ENCODE data around the gene GRIA4.
"Not testable (repeated sequence)": the region's sequence is repeated elsewhere in the genome, so short reads cannot be mapped to it uniquely, and the experiment has no call there.

The GRIA4 gene

DNA sequence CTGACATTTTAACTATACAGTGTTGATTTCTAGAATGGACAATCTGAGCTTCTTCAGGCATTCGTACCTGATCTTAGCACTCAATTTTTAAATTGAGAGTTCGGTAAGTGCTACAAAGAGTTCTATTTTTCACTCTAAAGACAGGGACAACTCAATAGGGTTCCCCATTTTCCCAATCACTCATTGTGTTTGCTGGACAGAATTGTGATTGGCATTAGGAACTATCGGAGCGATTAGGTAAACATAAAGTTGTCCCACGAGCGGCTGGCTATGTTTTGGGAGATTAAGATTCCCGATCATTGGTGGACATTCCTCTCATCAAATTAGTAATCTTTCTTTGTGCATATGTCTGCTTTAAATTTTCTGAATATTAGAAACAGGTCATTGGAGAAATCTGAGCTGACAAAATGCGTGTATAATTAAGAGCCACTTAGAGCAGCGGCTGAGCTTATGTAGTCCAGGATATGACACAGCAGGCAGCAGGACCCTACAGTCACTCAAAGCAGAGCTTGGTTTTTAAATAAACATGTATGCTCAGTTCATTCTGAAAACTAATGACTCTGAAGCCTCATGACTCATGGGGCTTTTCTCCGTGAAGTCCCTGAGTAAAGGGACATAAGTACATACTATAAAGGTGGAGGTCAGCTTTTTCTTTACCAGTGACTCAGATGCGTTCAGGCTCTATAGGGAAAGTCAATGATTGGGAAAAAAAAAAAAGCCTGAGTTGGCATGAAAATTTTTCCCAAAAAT, 109.4 kb downstream of the GRIA4 start:
- no peak for DNase-seq (ENCODE audit: low spot score)

GRCh38 chr11:105720096-105720495, 110.2 kb downstream of the GRIA4 start:
- DNase-seq (ENCODE audit: low spot score): no peak

DNA sequence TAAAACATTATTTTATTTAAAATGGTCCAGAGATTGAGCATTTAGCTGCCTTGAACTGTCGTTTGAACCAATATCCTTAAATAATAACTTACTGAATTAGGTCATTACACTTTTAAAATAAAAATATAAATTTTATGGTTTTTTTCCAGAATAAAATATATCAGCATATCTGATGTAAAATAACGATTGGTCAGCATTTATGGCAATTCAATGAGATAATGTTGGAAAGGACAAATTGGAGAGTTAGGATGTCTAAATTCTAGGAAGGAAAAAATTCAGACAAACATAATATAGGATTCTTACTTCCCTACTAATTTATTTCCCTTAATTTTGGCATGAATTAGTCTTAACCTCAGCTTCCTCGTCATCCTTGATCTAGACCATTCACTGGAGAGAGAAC, 113.4 kb downstream of the GRIA4 start:
- no peak for DNase-seq (ENCODE audit: low spot score)

- DNase-seq (ENCODE audit: low spot score): no peak
These were observed 122.7 kb downstream of the GRIA4 start for GRCh38 chr11:105732611-105733010.

DNA sequence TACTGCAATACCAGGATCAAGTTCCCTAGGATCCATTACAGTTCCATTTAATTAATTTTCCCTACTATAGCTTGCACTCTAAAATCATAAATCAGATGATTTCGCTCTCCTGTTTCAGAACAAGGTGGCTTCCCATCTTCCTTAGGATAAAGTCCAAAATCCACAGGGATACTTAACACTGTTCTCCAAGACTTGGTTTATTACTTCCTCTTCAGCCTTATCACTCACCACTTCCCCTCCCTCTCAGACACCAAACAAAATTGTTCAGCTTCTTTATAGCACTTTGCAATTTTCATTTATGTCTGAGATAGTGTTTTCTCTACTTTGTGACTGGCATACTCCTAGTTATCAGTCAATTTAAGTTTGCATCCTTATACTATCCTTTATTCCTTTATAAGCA, 124.6 kb downstream of the GRIA4 start:
- no peak for DNase-seq (ENCODE audit: low spot score)

GRCh38 chr11:105738251-105738650, 128.4 kb downstream of the GRIA4 start:
- DNase-seq (ENCODE audit: low spot score): no peak

DNA sequence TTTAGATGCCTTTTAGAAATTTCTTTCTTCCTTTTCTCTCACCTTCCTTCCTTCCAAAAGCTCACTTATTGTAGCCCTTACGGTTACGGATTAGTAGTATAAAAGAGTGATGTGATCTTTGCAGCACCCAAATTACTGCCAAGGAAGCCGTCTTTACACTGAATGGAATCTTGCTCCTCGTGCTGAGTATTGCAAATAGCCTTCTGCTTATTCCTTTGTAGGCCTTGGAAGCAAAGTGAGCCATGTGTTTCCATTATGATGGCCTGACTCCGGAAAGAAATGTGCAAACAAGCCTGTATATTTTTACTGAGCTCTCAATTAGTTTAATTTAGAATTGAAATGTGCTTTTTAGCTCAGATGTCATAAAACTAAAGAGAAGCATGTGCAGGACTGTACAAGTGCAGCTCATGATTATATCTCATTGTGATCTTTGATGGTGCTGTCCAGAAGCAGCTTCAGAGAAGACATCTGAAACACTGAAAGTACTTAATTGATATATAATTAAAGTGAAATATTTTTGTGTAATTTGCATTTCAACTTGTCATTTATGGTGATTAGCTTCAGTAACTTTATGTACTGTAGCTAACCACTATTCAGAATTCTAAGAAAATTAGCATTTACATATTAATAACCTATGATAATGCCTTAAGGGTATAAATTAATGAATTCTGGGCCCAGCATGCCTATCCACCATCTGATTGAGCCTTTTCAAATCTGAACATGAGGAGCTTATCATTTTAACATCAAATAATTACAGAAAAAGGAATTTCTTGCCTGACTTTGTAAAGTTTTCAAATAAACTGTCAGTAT, 129.3 kb downstream of the GRIA4 start:
- no peak for DNase-seq (ENCODE audit: low spot score)

DNA sequence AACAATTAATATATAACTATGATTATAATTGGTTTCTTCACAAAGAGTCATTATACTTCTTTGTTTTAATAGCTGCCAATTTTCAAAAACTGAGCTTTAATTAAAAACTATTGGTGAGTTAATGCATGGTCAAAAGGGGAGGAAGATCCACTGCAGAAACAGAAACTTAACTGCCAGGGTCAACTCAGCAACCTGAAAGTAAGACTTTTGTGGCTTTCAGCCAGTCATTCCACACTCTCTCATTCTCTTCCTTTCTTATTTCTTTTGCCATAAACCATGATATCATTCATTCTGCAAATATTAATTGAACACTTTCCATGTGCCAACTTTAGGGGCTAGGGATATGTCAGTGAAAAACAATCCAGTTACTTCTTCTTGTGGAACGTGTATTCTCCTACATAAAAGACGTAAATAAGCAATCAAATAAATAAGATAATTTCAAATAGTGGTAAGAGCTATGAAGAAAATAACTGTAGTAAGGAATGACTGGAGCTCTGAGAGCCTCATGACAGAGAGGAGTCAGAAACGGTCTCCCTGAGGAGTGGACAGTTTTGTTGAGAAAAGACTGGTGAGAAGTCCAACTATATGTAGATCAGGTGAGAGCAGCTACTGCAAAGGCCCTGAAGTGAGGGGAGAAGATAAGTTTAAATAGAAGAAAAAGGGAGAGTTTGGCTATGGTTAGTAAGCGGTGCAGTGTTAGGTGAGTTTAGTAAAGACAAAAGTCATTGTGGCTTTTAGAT, 130.5 kb downstream of the GRIA4 start:
- no peak for DNase-seq (ENCODE audit: low spot score)

DNA sequence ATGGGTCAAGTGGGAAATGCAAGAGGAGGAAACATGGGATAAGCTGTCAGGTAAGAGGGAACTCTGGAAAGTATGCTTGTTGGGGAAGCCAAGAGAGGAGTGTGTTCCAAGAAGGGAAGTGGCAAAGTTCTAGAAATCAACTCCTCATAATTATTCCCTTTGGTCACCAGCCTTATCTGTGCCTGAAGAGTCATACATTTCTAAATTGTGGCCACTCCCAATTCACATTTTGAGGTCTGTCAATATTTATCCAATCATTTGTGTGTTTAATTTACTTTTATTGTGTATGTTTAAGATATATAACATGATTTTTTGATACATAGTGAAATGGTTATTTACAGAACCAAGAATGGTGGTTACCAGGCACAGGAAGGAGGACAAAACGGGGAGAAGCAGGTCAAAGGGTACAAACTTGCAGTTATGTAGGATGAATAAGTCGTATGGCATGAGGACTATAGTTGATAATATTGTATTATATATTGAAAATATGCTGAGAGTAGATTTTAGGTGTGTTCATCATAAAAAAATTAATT, 131.7 kb downstream of the GRIA4 start:
- no peak for DNase-seq (ENCODE audit: low spot score)

DNA sequence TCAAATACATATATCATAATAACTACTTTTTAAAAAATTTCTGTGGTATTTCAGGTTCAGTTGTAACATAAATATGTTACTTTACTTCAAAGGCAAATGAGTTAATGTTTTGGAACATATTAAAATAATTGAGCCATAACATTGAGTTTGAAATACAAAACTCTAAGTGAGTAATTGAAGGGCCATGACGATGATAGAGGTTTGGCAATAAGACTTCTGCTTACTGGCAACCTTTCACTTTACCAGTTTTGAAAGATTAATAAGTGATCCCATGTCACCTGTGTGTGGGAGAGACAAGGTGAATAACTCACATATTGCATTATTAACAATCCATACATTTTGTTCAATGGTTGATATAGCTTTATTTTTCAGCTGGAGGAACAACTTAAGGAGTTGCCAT, 144.4 kb downstream of the GRIA4 start:
- DNase-seq (ENCODE audit: low spot score): no peak

- DNase-seq (ENCODE audit: low spot score): no peak
These were observed 144.8 kb downstream of the GRIA4 start for GRCh38 chr11:105754716-105755115.

- no peak for DNase-seq (ENCODE audit: low spot score)
These were observed 147.2 kb downstream of the GRIA4 start for GRCh38 chr11:105757107-105757506.

DNA sequence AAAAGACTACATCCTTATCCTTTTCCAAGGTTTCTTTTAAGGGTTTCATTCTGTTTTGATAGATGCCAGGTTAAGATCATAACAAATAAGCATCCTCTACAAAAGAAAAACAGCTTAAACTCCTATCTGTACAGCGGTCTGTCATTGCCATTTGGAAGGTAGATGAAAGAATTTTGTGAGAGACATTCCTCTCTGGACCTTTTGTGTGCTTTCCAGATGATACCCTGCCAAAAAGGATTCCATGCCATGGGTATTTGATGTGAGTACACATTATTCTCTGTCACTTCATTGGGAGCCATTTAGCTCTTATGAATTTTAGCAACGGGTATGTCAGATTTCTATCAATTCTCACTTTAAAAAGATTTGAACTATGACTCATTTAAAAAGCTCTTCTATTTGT, 153.7 kb downstream of the GRIA4 start:
- no peak for DNase-seq (ENCODE audit: low spot score)

DNA sequence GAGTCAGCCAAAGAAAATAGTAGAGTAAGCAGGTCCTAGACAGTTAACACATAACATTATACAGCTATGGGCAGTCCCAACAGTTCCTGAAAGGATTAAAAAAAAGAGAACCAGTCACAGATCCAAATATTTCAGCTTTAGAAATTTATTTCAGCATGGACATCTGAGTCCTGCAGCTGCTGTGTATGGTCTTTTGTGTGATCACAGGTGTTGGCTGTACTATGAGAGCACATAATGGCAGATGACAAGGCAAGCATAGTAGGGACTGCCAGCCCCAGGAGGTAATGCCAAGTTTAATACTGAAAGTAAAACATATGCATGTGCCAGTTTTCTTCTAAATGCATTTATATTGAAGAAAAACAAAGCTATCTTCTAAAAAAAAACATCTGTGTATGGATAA, 158.1 kb downstream of the GRIA4 start:
- no peak for DNase-seq (ENCODE audit: low spot score)

GRCh38 chr11:105769627-105770026, 159.8 kb downstream of the GRIA4 start:
- no peak for DNase-seq (ENCODE audit: low spot score)

- DNase-seq (ENCODE audit: low spot score): not testable (repeated sequence)
These were observed 163.6 kb downstream of the GRIA4 start for GRCh38 chr11:105773452-105773851.

GRCh38 chr11:105774899-105775298, 165.0 kb downstream of the GRIA4 start:
- no peak for DNase-seq (ENCODE audit: low spot score)

GRCh38 chr11:105780781-105781525, 171.1 kb downstream of the GRIA4 start:
- no peak for DNase-seq (ENCODE audit: low spot score)

DNA sequence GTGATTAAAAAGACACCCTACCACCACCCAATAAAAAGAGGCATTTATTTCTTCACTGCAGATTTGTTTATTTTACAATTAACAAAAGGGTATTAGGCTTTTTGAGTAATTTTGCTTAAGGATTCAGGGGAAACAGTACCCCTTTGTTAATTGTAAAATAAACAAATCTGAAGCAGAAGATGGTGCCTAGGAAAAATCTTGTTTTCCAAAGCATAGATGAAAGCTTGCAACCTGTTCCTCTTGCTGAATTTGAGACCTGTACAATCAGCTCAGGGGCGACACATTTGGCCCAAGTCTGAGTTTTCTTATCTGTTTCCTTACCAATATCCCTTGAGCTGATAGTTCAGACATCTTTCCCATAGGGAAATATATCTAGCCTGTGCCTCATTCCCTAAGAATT, 171.9 kb downstream of the GRIA4 start:
- DNase-seq (ENCODE audit: low spot score): no peak

GRCh38 chr11:105783216-105783615, 173.3 kb downstream of the GRIA4 start:
- DNase-seq (ENCODE audit: low spot score): no peak

DNA sequence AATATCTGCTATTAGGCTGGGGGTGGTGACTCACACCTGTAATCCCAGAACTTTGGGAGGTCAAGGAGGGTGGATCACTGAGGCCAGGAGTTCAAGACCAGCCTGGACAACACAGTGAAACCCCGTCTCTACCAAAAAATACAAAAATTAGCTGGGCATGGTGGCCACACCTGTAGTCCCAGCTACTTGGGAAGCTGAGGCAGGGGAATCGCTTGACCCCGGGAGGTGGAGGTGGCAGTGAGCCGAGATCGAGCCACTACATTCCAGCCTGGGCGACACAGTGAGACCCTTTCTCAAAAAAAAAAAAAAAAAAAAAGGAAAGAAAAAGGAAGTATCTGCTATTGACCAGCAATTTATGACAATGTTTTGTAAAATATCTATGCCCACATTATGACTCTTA, 176.0 kb downstream of the GRIA4 start:
- DNase-seq (ENCODE audit: low spot score): not testable (repeated sequence)

- DNase-seq (ENCODE audit: low spot score): no peak
These were observed 176.9 kb downstream of the GRIA4 start for GRCh38 chr11:105786741-105787140.

Measured in CD4-positive, alpha-beta T cell treated with Interleukin-15 for 4 hours (primary cell).